ENCODE results near the gene PDZK1IP1. TPM values are rescaled to one million over a fixed set of nuclear protein-coding genes. Genes with fewer than 3 reads are reported as not detected.
"Not testable (repeated sequence)": the region's sequence is repeated elsewhere in the genome, so short reads cannot be mapped to it uniquely, and the experiment has no call there.

The PDZK1IP1 gene
- total RNA-seq, 2 donors from 2014 or later: 0.76 to 1.0 TPM

DNA sequence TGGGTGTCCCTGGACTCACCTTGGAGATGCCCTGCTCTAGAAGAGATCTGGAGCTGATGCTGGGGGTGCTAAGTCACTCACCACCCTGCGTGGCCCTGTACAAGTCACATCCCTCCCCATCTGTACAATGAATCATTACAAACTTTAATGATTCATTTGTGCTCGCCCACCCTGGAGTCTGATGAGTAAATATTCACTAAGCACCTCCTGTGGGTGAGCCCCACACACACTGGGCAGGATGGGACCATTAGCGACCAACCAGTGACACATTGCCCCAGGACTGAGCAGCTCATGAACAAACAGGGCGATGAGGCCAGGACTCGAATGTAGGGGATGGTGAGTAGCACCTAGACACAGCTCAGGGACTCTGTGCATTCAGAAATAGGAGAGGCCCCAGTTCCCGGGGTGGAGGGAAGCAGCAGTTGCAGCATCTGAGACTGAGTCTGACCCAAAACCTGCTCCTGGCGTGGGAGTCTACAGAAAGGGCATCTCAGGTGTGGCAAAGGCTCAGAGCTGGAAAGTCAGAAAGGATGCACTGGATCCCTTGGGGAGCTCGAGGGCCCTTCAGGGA lies 18.1 kb upstream of the PDZK1IP1 start:
- DNase-seq (ENCODE audit: low spot score): peak; percentile 58
- intact Hi-C loops (cut with DNase I): no loop called here

DNA sequence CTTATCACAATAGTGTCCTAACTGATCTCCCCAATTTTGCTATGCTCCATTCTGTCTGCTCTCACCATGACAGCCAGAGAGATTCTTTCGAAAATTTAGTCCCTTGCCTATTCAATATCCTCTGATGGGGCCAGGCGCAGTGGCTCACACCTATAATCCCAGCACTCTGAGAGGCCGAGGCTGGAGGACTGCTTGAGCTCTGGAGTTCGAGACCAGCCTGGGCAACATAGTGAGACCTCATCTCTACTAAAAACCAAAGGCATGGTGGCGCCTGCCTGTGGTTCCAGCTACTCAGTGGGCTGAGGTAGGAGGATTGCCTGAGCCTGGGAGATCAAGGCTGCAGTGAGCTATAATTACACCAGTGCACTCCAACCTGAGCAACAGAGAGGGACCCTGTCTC lies 16.1 kb upstream of the PDZK1IP1 start:
- DNase-seq (ENCODE audit: low spot score): peak; percentile 26
- intact Hi-C loops (cut with DNase I): no loop called here

DNA sequence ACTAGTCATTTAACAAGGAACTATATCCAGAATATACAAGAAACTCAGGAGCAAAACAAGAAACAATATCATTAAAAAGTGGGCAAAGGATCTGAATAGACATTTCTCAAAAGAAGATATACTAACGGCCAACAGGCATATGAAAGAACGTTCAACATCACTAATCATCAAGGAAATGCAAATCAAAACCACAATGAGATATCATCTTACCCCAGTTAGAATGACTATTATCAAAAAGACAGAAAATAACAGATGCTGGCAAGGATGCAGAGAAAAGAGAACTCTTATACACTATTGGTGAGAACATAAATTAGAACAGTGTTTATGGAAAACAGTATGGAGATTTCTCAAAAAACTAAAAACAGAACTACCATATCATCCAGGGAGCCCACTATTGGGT lies 13.7 kb upstream of the PDZK1IP1 start:
- not testable (repeated sequence) for DNase-seq (ENCODE audit: low spot score)
- intact Hi-C loops (cut with DNase I): loop anchor here in 1 of 2 donors (5.0 kb wide), 1 partner anchor 399 kb away; no protein-coding TSS in a partner anchor

DNA sequence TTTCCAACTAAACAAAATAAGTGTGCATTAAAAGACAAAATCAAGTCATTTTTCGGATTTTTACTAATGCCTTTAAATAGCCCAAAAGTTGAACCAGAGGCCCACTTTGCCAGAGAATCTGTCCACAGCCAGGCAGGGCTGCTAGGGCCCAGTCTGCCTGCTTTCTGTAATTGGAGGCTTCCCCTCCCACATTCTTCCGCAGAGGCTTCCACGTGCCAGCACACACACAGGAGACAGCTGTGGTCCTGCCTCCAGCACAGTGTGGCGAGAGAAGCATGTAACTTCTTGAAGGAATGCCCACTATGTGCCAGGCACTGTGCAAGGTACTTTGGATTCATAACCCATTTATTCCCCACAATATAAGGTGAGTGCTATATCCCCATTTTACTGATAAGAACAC lies 11.3 kb upstream of the PDZK1IP1 start:
- intact Hi-C loops (cut with DNase I): loop anchor here in 1 of 2 donors (5.0 kb wide), 1 partner anchor 401 kb away; no protein-coding TSS in a partner anchor
- DNase-seq (ENCODE audit: low spot score): peak; percentile 42

DNA sequence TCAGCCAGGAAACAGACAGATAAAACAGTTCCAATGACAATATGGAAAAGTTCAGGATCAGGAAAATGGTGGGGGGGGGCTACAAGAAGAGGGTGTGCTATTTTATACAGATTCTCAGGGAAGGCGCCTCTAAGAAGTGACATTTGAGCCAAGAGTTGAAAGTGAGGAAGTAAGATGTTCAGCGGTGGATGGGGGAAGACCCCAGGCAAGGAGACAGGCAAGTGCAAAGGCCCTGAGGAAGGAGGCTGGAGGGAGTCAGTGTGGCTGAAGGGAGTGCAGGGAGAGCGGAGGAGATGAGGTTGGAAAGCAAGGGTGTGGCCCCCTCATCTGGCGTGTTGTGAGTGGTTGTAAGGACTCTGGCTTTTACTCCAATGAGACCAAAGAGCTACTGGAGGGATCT lies 8.4 kb upstream of the PDZK1IP1 start:
- DNase-seq (ENCODE audit: low spot score): peak; percentile 0
- intact Hi-C loops (cut with DNase I): no loop called here

DNA sequence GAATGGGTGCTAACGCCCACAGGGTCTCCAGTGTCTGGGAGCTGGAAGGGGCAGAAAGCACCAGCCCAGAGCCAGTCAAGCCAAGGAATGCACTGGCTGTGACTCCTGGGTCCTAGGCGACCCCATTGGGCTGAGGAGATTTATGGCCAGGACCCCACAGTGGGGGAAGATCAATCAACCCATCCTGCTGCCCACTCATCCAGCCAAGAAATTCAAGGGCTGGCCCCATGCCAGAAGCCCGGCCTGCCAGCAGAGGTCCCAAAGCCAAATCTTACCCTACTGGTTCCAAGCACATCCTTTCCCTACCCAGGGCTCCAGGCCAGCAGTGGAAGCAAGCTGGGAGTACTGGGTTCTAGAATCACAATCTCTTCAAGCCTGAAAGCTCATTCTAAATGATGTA lies 6.8 kb upstream of the PDZK1IP1 start:
- intact Hi-C loops (cut with DNase I): no loop called here

DNA sequence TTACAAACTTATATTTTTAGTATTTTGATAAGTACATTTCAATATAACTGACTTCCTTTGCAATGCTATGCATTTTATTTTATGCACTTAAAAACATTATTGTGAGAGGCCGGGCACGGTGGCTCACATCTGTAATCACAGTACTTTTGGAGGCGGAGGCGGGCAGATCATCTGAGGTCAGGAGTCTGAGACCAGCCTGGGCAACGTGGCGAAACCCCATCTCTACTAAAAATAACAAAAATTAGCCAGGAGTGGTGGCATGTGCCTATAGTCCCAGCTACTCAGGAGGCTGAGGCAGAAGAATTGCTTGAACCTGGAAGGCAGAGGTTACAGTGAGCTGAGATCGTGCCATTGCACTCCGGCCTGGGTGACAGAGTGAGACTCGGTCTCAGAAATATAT lies 6.1 kb upstream of the PDZK1IP1 start:
- intact Hi-C loops (cut with DNase I): not testable (repeated sequence)

More for the DNA sequence above, 6.8 kb upstream of the PDZK1IP1 start:
- peak; percentile 76 for DNase-seq (ENCODE audit: low spot score)

DNA sequence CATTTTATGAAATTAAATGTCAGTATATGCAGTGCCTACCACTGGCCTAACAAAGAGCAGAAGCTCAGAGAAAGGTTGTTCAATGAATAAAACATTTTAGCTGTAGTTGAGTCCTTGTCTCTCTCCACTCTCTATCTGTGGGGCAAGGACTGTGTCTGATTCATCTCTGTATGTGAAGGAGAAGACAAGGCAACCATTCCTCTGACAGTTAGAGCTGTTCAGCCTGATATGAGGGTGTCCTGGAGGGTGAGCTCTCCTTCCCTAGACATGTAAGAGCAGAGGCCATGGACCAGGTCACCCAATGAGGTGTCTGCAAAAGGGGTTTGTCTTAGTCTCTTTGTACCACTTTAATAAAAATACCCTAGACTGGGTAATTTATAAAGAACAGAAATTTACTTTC lies 4.5 kb upstream of the PDZK1IP1 start:
- no peak for DNase-seq (ENCODE audit: low spot score)
- intact Hi-C loops (cut with DNase I): loop anchor here (5.0 kb wide), 2 partner anchors 38 to 238 kb away; partner anchors contain the start of gene TAL1 (in 1 of the 2)

More for the DNA sequence above, 6.1 kb upstream of the PDZK1IP1 start:
- DNase-seq (ENCODE audit: low spot score): peak; percentile 71

DNA sequence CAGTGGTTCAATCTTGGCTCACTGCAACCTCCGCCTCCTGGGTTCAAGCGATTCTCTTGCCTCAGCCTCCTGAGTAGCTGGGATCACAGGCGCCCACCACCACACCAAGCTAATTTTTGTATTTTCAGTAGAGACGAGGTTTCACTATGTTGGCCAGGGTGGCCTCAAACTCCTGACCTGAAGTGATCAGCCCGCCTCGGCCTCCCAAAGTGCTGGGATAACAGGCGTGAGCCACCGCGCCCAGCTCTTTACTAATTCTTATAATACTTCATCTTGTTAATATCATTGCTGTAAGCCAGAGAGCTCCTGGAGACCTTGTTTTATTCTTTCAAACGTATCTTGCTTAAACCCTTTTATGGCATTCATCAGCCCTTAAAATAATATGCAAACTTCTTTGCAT lies 3.7 kb upstream of the PDZK1IP1 start:
- DNase-seq (ENCODE audit: low spot score): peak; percentile 54
- intact Hi-C loops (cut with DNase I): loop anchor here (5.0 kb wide), 2 partner anchors 39 to 239 kb away; partner anchors contain the start of gene TAL1 (in 1 of the 2)

DNA sequence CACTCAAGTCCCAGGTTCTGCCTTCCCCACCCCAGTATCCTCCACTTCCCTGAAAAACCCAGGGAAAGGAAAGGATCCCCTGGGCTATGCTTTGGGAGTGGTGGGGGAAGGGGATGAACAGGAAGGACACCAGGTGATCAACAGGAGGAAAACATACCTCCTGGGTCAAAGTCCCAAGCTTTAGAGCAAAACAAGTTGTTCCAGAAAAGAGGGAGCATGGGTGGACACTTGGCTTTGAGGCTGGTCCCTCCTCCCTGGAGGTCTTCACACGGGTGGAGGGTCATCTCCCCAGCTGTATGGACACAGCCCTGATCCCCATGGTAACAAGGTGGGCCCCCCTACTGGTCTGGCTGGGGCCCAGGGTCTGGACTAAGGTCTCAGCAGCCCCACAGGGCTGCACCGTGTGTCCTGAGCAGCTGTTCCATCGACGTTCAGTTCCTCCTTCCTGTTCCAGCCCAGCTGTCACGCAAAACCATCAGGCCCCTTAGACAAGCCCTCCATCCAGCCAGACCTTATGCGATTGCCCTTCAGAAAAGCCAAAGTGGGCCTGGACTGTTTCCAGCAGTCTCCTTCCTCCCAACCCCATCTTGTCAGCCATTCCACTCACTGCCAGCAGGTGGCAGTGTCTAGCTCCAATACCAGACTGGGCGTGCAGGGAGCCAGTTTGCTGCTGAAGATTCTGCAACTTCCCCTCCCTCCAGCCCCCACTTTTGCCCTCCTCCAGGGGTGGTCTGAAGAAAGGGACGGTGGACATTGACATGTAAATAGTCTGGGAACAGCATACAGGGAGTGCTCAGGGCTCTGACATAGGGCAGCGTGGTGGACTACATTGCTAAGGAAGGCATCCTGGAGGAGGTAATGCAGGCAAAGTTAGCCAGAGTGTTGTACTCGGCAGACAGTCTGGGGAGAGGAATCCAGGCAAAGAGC lies 2.9 kb upstream of the PDZK1IP1 start:
- intact Hi-C loops (cut with DNase I): loop anchor here (5.0 kb wide), 2 partner anchors 40 to 240 kb away; partner anchors contain the start of gene TAL1 (in 1 of the 2)
- DNase-seq (ENCODE audit: low spot score): peak; percentile 92

DNA sequence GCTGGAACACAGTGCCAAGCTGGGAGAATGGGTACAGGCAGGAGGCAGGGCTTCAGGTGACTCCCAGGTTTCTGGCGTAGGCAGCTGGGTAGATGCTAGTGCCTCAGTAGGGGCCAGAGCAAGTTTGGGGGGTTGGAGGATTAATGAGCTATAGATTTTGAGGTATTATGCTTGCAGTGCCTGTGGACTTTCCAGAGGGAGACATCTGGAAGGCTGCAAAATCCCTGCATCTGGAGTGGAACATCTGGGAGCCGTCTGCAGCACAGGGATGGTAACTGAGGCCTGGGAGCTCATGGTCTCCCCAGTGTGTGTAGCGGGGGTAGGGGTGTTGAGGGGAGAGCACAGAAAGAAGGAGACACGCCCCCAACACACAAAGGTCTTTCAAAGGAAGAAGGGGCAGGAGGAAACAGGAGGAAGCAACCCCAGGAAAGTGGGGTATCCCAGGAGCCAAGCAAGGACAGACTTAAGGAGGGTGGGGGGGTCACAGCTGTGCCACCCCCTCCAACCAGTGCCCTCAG lies 2.2 kb upstream of the PDZK1IP1 start:
- DNase-seq (ENCODE audit: low spot score): peak; percentile 47
- intact Hi-C loops (cut with DNase I): loop anchor here (5.0 kb wide), 2 partner anchors 40 to 240 kb away; partner anchors contain the start of gene TAL1 (in 1 of the 2)

DNA sequence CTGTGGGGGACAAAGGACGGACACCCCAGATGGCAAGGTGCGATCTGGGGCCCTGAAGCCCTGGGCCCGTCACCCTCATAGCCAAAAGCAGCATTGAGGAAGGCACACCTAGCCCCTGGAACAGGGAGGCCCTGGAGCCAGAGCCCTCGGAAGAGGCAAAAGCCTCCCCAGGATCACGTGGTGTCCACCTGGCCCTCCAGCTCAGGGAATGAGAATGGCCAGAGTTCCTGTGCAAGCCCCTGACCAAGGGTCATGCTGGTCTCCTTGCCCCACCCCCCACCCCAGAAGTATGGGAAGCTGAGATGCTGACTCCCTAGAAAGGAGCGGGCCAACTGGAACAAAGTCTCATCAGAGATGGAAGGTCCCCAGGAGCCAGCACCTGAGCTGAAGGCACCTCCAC lies 1.0 kb upstream of the PDZK1IP1 start:
- DNase-seq (ENCODE audit: low spot score): peak; percentile 36
- intact Hi-C loops (cut with DNase I): loop anchor here (5.0 kb wide), 2 partner anchors 41 to 241 kb away; partner anchors contain the start of gene TAL1 (in 1 of the 2)

DNA sequence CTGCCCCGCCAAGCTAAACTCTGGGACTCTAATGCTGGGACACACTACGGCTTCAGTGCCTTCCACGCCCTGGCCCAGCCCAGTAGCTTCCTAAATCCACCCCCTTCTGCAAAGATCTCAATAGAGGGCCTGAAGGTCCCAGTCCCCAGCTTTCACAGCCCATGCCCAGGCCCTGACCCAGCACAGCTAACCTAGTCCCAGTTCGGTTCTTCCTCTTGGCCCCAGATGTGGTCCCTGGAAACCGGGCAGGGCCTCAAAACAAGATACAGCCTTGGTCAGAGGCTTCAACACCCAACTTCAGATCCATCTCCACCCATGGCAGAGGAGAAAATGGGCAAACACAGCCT lies 646 bp upstream of the PDZK1IP1 start:
- DNase-seq (ENCODE audit: low spot score): no peak
- intact Hi-C loops (cut with DNase I): loop anchor here (5.0 kb wide), 2 partner anchors 42 to 242 kb away; partner anchors contain the start of gene TAL1 (in 1 of the 2)

DNA sequence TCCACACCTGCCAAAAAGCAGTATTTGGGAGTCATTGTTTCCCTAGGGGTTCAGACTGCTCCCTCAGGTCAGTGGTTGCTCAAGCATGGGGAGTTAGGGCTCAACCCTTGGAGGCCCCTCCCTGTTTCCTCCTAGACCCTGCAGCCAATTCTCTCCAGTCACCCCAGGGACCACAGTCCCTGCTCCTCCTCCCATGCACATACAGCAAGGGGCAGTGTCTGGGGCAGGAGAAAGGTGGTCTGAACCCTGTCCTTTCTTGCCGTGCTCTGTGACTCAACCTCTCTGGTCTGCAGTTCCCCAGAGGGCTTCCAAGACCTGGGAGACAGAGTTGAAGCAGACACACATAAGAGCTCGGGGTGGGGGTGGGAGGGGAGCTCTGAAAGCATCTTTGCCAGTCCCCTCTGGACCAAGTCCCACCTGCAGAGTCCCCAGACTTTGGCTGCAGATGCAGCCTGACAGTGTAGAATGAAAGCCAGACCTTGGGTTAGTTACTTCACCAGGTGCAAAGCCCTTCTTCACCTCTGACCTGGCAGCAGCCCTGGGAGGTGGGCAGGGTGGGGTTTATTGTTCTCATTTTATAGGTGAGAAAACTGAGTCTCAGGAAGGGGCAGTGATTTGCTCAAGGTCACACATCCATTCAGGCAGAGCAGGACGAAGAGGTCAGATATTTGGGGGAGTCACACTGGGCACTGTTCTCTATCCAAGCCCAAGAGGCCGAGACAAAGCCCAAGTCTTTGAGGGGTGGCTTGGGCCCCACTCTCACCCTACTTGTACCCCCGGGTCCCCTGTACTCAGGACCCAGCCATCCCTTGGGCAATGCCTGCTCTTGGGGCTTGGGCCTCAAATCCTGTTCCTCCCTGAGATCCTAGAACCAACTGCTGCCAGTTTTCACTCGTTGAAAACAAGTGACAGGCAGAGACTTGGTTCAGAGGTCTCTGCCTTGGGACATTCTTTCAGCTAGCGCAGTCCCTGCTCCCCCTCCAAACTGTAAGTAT lies 748 bp downstream of the PDZK1IP1 start:
- peak; percentile 30 for DNase-seq (ENCODE audit: low spot score)
- intact Hi-C loops (cut with DNase I): loop anchor here (10.0 kb wide), 3 partner anchors 76 to 526 kb away; partner anchors contain the start of gene FOXD2 (in 1 of the 2)

DNA sequence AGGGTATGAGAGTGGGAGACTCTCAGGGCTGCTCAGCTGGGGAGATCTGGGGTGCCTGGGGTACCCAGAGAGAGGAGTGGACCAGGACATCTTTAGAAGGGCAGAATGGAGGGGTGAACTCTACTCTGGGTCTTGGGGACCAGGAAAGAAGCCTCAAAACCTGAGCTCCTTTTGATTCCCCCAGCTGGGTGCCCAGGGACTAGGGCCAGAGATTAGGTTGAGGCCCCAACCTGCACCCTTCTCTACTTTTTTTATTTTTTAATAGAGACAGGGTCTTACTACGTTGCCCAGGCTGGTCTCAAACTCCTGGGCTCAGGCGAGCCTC lies 1.9 kb downstream of the PDZK1IP1 start:
- no peak for DNase-seq (ENCODE audit: low spot score)
- intact Hi-C loops (cut with DNase I): loop anchor here (10.0 kb wide), 3 partner anchors 77 to 527 kb away; partner anchors contain the start of gene FOXD2 (in 1 of the 2)

DNA sequence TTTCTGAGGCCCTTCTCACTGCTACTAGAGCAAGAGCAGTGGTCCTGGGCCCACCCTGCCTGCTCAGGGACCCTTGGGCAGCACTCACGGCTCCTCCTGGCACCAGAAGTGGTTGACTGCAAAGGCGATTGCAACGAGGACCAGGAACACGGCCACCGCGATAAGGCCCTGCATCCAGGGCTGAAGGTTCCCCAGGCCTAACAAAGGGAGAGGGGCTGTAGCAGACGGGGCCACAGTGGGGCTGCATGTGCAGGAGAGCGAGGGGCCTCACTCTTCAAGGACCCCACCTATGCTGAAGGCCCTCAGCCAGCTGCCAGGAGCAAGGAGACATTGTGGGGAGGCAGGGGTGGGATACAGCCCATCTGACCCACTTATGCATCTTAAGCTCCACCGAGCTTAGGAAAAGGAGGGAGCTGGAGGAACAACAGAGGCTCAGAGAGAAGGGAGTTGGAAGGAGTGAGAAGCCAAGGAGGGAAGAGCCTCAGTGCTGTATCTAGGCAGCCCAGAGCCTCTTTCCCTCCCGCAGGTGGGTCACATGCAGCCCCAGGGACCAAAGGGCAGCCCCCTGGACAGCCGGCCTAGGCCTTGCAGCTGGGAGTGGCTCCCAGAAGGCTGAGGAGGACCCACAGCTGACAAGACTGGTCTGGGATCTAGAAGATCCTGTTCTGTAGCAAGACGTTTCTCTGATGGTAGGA lies 2.5 kb downstream of the PDZK1IP1 start:
- intact Hi-C loops (cut with DNase I): loop anchor here (10.0 kb wide), 3 partner anchors 77 to 527 kb away; partner anchors contain the start of gene FOXD2 (in 1 of the 2)
- DNase-seq (ENCODE audit: low spot score): peak; percentile 47

DNA sequence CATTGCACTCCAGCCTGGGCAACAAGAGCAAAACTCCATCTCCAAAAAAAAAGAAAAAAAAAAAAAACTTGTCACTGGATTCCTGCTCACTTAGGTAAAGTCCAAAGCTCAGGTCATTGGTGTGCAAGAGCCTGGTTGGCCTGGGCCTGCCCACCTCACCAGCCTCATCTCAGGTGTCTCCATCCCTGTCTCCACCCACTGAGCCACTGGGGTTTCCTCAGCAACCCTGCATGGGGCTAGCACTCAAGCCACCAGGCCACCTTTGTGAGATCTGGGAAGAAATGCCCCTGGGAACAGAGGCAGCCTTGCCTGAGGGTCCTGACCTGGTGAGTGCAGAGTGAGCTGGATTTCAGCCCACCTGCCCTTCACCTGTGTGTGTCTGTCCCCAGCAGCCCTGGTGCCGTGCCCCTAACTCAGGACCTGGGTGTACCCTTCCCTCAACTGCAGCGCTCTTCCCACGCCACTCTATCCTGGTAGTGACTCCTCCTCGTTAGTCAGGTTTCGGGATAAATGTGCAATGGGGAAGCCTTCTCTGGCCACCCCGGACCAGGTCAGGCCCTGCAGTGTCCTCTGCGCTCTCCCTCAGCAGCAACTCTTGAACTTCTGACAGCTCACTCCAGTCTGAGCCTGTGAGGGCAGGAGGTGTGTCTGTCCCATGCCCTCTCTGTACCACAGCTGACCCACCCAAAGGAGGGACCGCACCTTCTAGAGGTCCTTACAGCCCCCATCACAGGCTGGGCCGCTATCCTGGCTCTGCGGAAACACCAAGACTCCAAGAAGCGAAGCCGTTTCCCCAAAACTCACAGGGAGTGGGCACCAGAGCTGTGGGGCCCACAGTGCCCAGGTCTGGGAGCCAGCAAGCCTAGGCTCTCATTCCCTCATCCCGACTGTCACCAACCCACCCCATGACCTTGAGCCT lies 3.3 kb downstream of the PDZK1IP1 start:
- peak; percentile 60 for DNase-seq (ENCODE audit: low spot score)
- intact Hi-C loops (cut with DNase I): loop anchor here (10.0 kb wide), 3 partner anchors 78 to 528 kb away; partner anchors contain the start of gene FOXD2 (in 1 of the 2)

Measured in posterior vena cava (tissue), 2 donors.